Hepatocyte (in vitro differentiated cells): Measurements from ENCODE around the gene HERPUD1. TPM values are rescaled to one million over a fixed set of nuclear protein-coding genes. Genes with fewer than 3 reads are reported as not detected.
"Not testable (repeated sequence)": the region's sequence is repeated elsewhere in the genome, so short reads cannot be mapped to it uniquely, and the experiment has no call there.

Experiments
- DNase-seq: peaks from one replicate; pipeline ENCODE4 v3.0.0-alpha.2; 2016; ENCODE audit warnings: low spot score
- H2AFZ ChIP-seq: fragments of 200-600 bp; sonication (generic); 2 replicates; pipeline ENCODE4 v1.6.0; 2016; ENCODE audit warnings: antibody characterized with exemption, mild to moderate bottlenecking
- H3K27ac ChIP-seq: fragments of 200-600 bp; sonication (generic); 2 replicates; pipeline ENCODE4 v1.5.1; 2016; ENCODE audit warnings: mild to moderate bottlenecking
- H3K27me3 ChIP-seq: fragments of 200-600 bp; sonication (generic); 2 replicates; pipeline ENCODE4 v1.6.1; 2016
- H3K36me3 ChIP-seq: fragments of 200-600 bp; sonication (generic); replicated peaks from 2 replicates; pipeline ENCODE4 v1.5.1; 2016; ENCODE audit warnings: low read depth; ENCODE audit not compliant: insufficient read depth
- H3K4me1 ChIP-seq: fragments of 200-600 bp; sonication (generic); 2 replicates; pipeline ENCODE4 v1.5.1; 2016; ENCODE audit warnings: mild to moderate bottlenecking, moderate library complexity; ENCODE audit not compliant: insufficient read depth
- H3K4me2 ChIP-seq: fragments of 200-600 bp; sonication (generic); 2 replicates; pipeline ENCODE4 v1.6.0; 2016
- H3K4me3 ChIP-seq: fragments of 200-600 bp; sonication (generic); 2 replicates; pipeline ENCODE4 v1.5.1; 2016; ENCODE audit warnings: mild to moderate bottlenecking
- H3K79me2 ChIP-seq: fragments of 200-600 bp; sonication (generic); 2 replicates; pipeline ENCODE4 v1.6.0; 2017; ENCODE audit warnings: mild to moderate bottlenecking
- H3K9me2 ChIP-seq: fragments of 200-600 bp; sonication (generic); replicated peaks from 2 replicates; pipeline ENCODE4 v1.6.0; 2017; ENCODE audit warnings: mild to moderate bottlenecking; ENCODE audit not compliant: insufficient read depth
- H3K9me3 ChIP-seq: fragments of 200-600 bp; sonication (generic); 2 replicates; pipeline ENCODE4 v1.5.1; 2016; ENCODE audit warnings: low read depth, mild to moderate bottlenecking
- H4K20me1 ChIP-seq: fragments of 200-600 bp; sonication (generic); 2 replicates; pipeline ENCODE4 v1.6.0; 2016; ENCODE audit warnings: mild to moderate bottlenecking; ENCODE audit not compliant: insufficient read depth, poor library complexity, severe bottlenecking
- CTCF ChIP-seq: fragments of 200-600 bp; sonication (generic); IDR thresholded peaks from 2 replicates; pipeline ENCODE4 v1.5.1; 2016; ENCODE audit warnings: antibody characterized with exemption, mild to moderate bottlenecking; ENCODE audit not compliant: poor library complexity
- EZH2 ChIP-seq: fragments of 200-600 bp; sonication (generic); IDR thresholded peaks from 2 replicates; pipeline ENCODE4 v1.6.1; 2016; ENCODE audit warnings: antibody characterized with exemption, mild to moderate bottlenecking, borderline replicate concordance
- EZH2phosphoT487 ChIP-seq: fragments of 200-600 bp; sonication (generic); IDR thresholded peaks from one replicate; pipeline ENCODE4 v1.6.1; 2018; ENCODE audit warnings: antibody characterized with exemption, mild to moderate bottlenecking, low read depth, moderate library complexity; ENCODE audit not compliant: unreplicated experiment, severe bottlenecking
- WGBS: methylation state at CpG from one replicate; pipeline ENCODE4 v1.1.6; 2016; ENCODE audit warnings: low lambda C conversion rate; ENCODE audit errors: missing lambda C conversion rate; 5-methylcytosine and 5-hydroxymethylcytosine counted together
- microRNA-seq: library from miRNA; unstranded; fragments of <30 nt; microRNA quantifications from one replicate; pipeline ENCODE4, GENCODE V29; 2017
- polyA plus RNA-seq: library from polyadenylated mRNA; unstranded; fragments of >200 nt; fragmentation: Nextera tagmentation; extraction: Ambion mirVana; gene quantifications from 2 replicates; pipeline ENCODE4 v1.2.1, GENCODE V29; 2016
- total RNA-seq: library from RNA; depleted of rRNA; stranded (reverse); fragments of >200 nt; gene quantifications from 2 replicates; pipeline ENCODE4 v1.2.3, GENCODE V29; 2014

Gene HERPUD1
- total and polyA plus RNA-seq, 2 experiments from 2014 or later, result 199 to 253 TPM

- Histone ChIP-seq H3K27ac (no peak overlapping the region), H2AFZ (no peak overlapping the region), H3K9me3 (no peaks in the 10 kb centered on the region), H3K27me3 (peaks cover 10% of the 10 kb centered on the region), H4K20me1 (no peaks in the 10 kb centered on the region), H3K4me3 (no peak overlapping the region), H3K9me2 (no peaks in the 10 kb centered on the region), H3K36me3 (no peaks in the 10 kb centered on the region), H3K79me2 (no peaks in the 10 kb centered on the region), H3K4me2 (peak overlapping the region; percentile 91), H3K4me1 (no peaks in the 10 kb centered on the region)
- no peak for TF ChIP-seq CTCF
- WGBS, result 90% methylated on average over 16 of the region's 16 CpGs
- DNase-seq, result no peak
These were observed 58.7 kb downstream of the HERPUD1 start for GRCh38 chr16:56990407-56991286.

GRCh38 chr16:56992431-56992830, 60.5 kb downstream of the HERPUD1 start:
- not testable (repeated sequence) for H3K9me3 ChIP-seq, H3K4me1 ChIP-seq, H4K20me1 ChIP-seq, H3K36me3 ChIP-seq, H2AFZ ChIP-seq, H3K4me3 ChIP-seq, H3K27me3 ChIP-seq, H3K27ac ChIP-seq, H3K4me2 ChIP-seq, DNase-seq, H3K9me2 ChIP-seq, H3K79me2 ChIP-seq
- WGBS, result 88% methylated on average over 1 of the region's 1 CpG

- WGBS, result 44% methylated on average over 2 of the region's 2 CpGs
- H3K27ac ChIP-seq, result no peak overlapping the region
- H3K36me3 ChIP-seq, result no peaks in the 10 kb centered on the region
- DNase-seq, result no peak
- no peak overlapping the region for H3K4me3 ChIP-seq
- H3K9me3 ChIP-seq, result no peaks in the 10 kb centered on the region
- H3K27me3 ChIP-seq, result peaks cover 10% of the 10 kb centered on the region
- no peak overlapping the region for H2AFZ ChIP-seq
- H3K4me1 ChIP-seq, result no peaks in the 10 kb centered on the region
- no peak overlapping the region for H3K4me2 ChIP-seq
- no peaks in the 10 kb centered on the region for H4K20me1 ChIP-seq
- TF ChIP-seq CTCF, result no peak
- no peak for TF ChIP-seq EZH2
- no peak for TF ChIP-seq EZH2phosphoT487
- no peaks in the 10 kb centered on the region for H3K79me2 ChIP-seq
- no peaks in the 10 kb centered on the region for H3K9me2 ChIP-seq
These were observed 61.3 kb downstream of the HERPUD1 start for GRCh38 chr16:56993204-56993603.

- H3K9me3 ChIP-seq, result no peaks in the 10 kb centered on the region
- no peaks in the 10 kb centered on the region for H4K20me1 ChIP-seq
- no peak for DNase-seq
- H3K27me3 ChIP-seq, result peaks cover 10% of the 10 kb centered on the region
- TF ChIP-seq EZH2 (no peak), CTCF (no peak), EZH2phosphoT487 (no peak)
- no peaks in the 10 kb centered on the region for H3K79me2 ChIP-seq
- H3K4me1 ChIP-seq, result no peaks in the 10 kb centered on the region
- no peak overlapping the region for H3K4me2 ChIP-seq
- H2AFZ ChIP-seq, result no peak overlapping the region
- WGBS, result 82% methylated on average over 5 of the region's 5 CpGs
- H3K27ac ChIP-seq, result no peak overlapping the region
- no peak overlapping the region for H3K4me3 ChIP-seq
- no peaks in the 10 kb centered on the region for H3K36me3 ChIP-seq
- no peaks in the 10 kb centered on the region for H3K9me2 ChIP-seq
These were observed 62.4 kb downstream of the HERPUD1 start for GRCh38 chr16:56994311-56994710.

Small RNAs within 50 kb of the gene (microRNA-seq; reads per million reads assigned to microRNA genes)
- not detected for gene MIR6863

Other genes starting within 250 kb of the HERPUD1 start
- 39.8 and 52.0 TPM in 2 replicates for gene MT1X, start 249.7 kb upstream of the HERPUD1 start, total RNA-seq
- 121 and 127 TPM in 2 replicates for gene MT1X, start 249.7 kb upstream of the HERPUD1 start, polyA plus RNA-seq
- gene NUP93, start 202.0 kb upstream of the HERPUD1 start, total RNA-seq, result 23.5 and 36.4 TPM in 2 replicates
- 35.7 and 39.6 TPM in 2 replicates for gene NUP93, start 202.0 kb upstream of the HERPUD1 start, polyA plus RNA-seq
- not detected in 2 replicates for gene SLC12A3, start 66.9 kb upstream of the HERPUD1 start, total RNA-seq
- not detected in 2 replicates for gene SLC12A3, start 66.9 kb upstream of the HERPUD1 start, polyA plus RNA-seq
- not detected in 2 replicates for gene CETP, start 29.8 kb downstream of the HERPUD1 start, total RNA-seq
- gene CETP, start 29.8 kb downstream of the HERPUD1 start, polyA plus RNA-seq, result not detected in 2 replicates
- 1.3 and 6.4 TPM in 2 replicates for gene NLRC5, start 57.4 kb downstream of the HERPUD1 start, total RNA-seq
- gene NLRC5, start 57.4 kb downstream of the HERPUD1 start, polyA plus RNA-seq, result 4.5 and 7.0 TPM in 2 replicates
- gene CPNE2, start 160.4 kb downstream of the HERPUD1 start, total RNA-seq, result 13.2 and 15.6 TPM in 2 replicates
- 20.6 and 22.3 TPM in 2 replicates for gene CPNE2, start 160.4 kb downstream of the HERPUD1 start, polyA plus RNA-seq